K562 (cell line): ENCODE results near the gene MAPT. TPM values are rescaled to one million over a fixed set of nuclear protein-coding genes. Genes with fewer than 3 reads are reported as not detected.

Source experiments
- ATAC-seq: fragments of 200-7000 bp; cut with Tn5 transposase; 3 replicates; pipeline ENCODE4 v1.9.1; 2020; ENCODE audit warnings: moderate library complexity
- BruUV-seq: library from RNA; stranded (reverse); fragments of 400-500 nt; replicated peaks from 2 replicates; lab custom pipeline; 2021; lab: Mats Ljungman, UMichigan
- CTCF ChIA-PET: fragments of 300-600 bp; formaldehyde crosslinking; extraction: SDS; loops from one replicate; lab custom pipeline; 2021; ENCODE audit warnings: low intra/inter-chr PET ratio; lab: Yijun Ruan, JAX
- POLR2A ChIA-PET: fragments of 300-600, 350-650 bp; sonication (Branson Sonifier 250); formaldehyde crosslinking; extraction: SDS; loops from one replicate; lab custom pipeline; 2021; ENCODE audit warnings: antibody characterized with exemption, inconsistent platforms; lab: Yijun Ruan, JAX
- DNase-seq, 4 experiments: peaks; one replicate each; pipeline versions ENCODE4 v3.0.0 to v3.0.0-alpha.2; 2011 to 2018; ENCODE audit warnings: low spot score in 3 of 4, mixed read lengths in 3 of 4; ENCODE audit errors: extremely low read depth in 1 of 4
- FAIRE-seq: peaks from 2 replicates; lab custom pipeline; 2011; peaks lifted over from hg19 to GRCh38; lab: Jason Lieb, UNC
- H2AFZ ChIP-seq: 2 replicates; pipeline ENCODE4 v1.6.0; 2011; ENCODE audit warnings: low read depth, low read length, control low read depth, inconsistent platforms
- H3K27ac ChIP-seq: fragments of 200-600 bp; 3 replicates; pipeline ENCODE4 v1.8.0; 2011; ENCODE audit warnings: low read depth, mild to moderate bottlenecking, control low read depth, inconsistent platforms, low read length, moderate library complexity, mixed read lengths; ENCODE audit errors: extremely low read depth
- H3K27me3 ChIP-seq, 2 experiments: fragments of 300-600 bp in 1 of 2; 2 replicates in 1 of 2; 3 replicates in 1 of 2; pipeline versions ENCODE4 v1.6.0 to v1.8.0; 2011; ENCODE audit warnings: inconsistent platforms in 2 of 2, low read length in 2 of 2, mild to moderate bottlenecking in 1 of 2, mixed read lengths in 1 of 2, moderate library complexity in 1 of 2; ENCODE audit not compliant: control insufficient read depth in 2 of 2, insufficient read depth in 2 of 2
- H3K36me3 ChIP-seq: fragments of 300-600 bp; 3 replicates; pipeline ENCODE4 v1.8.0; 2011; ENCODE audit warnings: mild to moderate bottlenecking, low read length, inconsistent platforms; ENCODE audit not compliant: control insufficient read depth, insufficient read depth
- H3K4me1 ChIP-seq, 2 experiments: fragments of 200-600 bp in 1 of 2; replicated peaks in 1 of 2; 2 replicates in 1 of 2; 3 replicates in 1 of 2; pipeline versions ENCODE4 v1.5.1 to v1.8.0; 2011; ENCODE audit warnings: inconsistent platforms in 2 of 2, low read length in 2 of 2, mild to moderate bottlenecking in 1 of 2, mixed read lengths in 1 of 2, moderate library complexity in 1 of 2; ENCODE audit not compliant: control insufficient read depth in 2 of 2, insufficient read depth in 2 of 2
- H3K4me2 ChIP-seq: 2 replicates; pipeline ENCODE4 v1.6.1; 2011; ENCODE audit warnings: low read length, control low read depth, inconsistent platforms, mixed read lengths; ENCODE audit not compliant: insufficient read depth
- H3K4me3 ChIP-seq: fragments of 200-600 bp; sonication (generic), shearing (Covaris generic); 2 replicates; pipeline ENCODE4 v1.5.1; 2016; ENCODE audit warnings: control low read depth, inconsistent platforms
- H3K79me2 ChIP-seq: fragments of 200-600 bp; 3 replicates; pipeline ENCODE4 v1.8.0; 2011; ENCODE audit warnings: low read length, inconsistent platforms; ENCODE audit not compliant: control insufficient read depth, insufficient read depth
- H3K9ac ChIP-seq, 2 experiments: 2 replicates each; pipeline versions ENCODE4 v1.6.0 to v1.6.1; 2011; ENCODE audit warnings: low read depth in 2 of 2, low read length in 2 of 2, control low read depth in 1 of 2, inconsistent platforms in 1 of 2, mild to moderate bottlenecking in 1 of 2, mixed read lengths in 1 of 2; ENCODE audit not compliant: insufficient read depth in 1 of 2
- H3K9me1 ChIP-seq: one replicate; pipeline ENCODE4 v1.6.0; 2011; ENCODE audit warnings: inconsistent platforms, mild to moderate bottlenecking, low read length, moderate library complexity; ENCODE audit not compliant: control insufficient read depth, insufficient read depth
- H3K9me3 ChIP-seq: replicated peaks from 2 replicates; pipeline ENCODE4 v1.5.1; 2011; ENCODE audit warnings: low read depth, low read length, inconsistent platforms; ENCODE audit not compliant: control insufficient read depth, insufficient read depth
- H4K20me1 ChIP-seq: replicated peaks from 2 replicates; pipeline ENCODE4 v1.6.1; 2011; ENCODE audit warnings: low read length, inconsistent platforms, mixed read lengths; ENCODE audit not compliant: control insufficient read depth, insufficient read depth
- WGBS: fragments of 100-300 bp; shearing (Covaris generic); methylation state at CpG from one replicate; pipeline ENCODE4 v1.1.6; 2016; ENCODE audit warnings: low coverage, mixed read lengths; ENCODE audit not compliant: insufficient coverage; ENCODE audit errors: missing lambda C conversion rate; 5-methylcytosine and 5-hydroxymethylcytosine counted together
- in situ Hi-C: fragments of 300-500 bp; cut with MboI; formaldehyde crosslinking; loops from 4 replicates; pipeline ENCODE4 v1.15.0; 2018; ENCODE audit warnings: inconsistent platforms, mixed read lengths
- intact Hi-C: fragments of 100-400 bp; cut with micrococcal nuclease; formaldehyde crosslinking; loops from 2 replicates; pipeline ENCODE4 v1.14.2; 2022
- polyA plus RNA-seq, 8 experiments: library from polyadenylated mRNA; depleted of rRNA in 4 of 8; stranded (reverse) in 5 of 8; unstranded in 3 of 8; fragments of >200 nt; fragmentation: Nextera tagmentation in 2 of 8; fragmentation: Illumina TruSeq in 1 of 8; extraction: Ambion mirVana in 2 of 8; extraction: Trizol in 1 of 8; gene quantifications; 2 replicates each; pipeline versions ENCODE4 v1.2.1 to v1.2.3, GENCODE V29; 2011 to 2014; ENCODE audit warnings: inconsistent platforms in 1 of 8, missing spikeins in 1 of 8
- total RNA-seq, 7 experiments: library from RNA; depleted of rRNA in 6 of 7; stranded (reverse); fragments of >200 nt in 6 of 7; fragmentation: Illumina TruSeq in 2 of 7; extraction: Trizol in 2 of 7; gene quantifications; 2 replicates each; pipeline versions ENCODE4 v1.2.1 to v1.2.3, GENCODE V29; 2011 to 2021; ENCODE audit warnings: low replicate concordance in 1 of 7
- TF ChIP-seq, protein P1 (sequence below): fragments of 250-450 bp; sonication (Bioruptor Pico); IDR thresholded peaks from 2 replicates; pipeline ENCODE4 v1.5.1; 2021; ENCODE audit warnings: mild to moderate bottlenecking
- TF ChIP-seq, protein P2 (sequence below): sonication (generic); formaldehyde crosslinking; IDR thresholded peaks from 2 replicates; pipeline ENCODE4 v1.4.0; 2020; ENCODE audit warnings: mild to moderate bottlenecking, missing genetic modification reagents

Gene MAPT
- total and polyA plus RNA-seq, 9 of the 15 experiments (the other 6 are each of a cell fraction or from before 2014, with no cell fraction given) = 0.04 to 1.1 (median 0.36) TPM

DNA sequence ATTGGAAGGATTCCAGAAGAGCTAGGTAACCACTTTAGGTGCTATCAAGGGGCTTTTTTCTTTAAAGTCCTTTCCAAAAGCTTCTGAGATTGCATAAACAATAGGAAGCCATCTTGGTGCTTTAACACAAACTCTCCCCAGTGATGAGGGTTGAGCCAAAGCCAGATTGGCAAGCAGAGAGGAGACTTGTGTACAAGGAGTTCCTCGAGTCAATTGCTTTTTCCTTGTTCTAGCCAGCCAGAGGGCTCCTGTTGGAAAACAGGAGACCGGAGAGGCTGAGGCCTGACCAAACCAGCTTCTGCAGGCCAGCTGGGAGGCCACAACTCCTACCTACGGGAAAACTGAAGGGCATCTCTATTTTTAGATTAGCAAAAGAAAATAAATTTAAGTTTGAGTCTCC lies 46.5 kb downstream of the MAPT start:
- in situ Hi-C loops = no loop called here
- H3K27ac ChIP-seq = no peak overlapping the region
- peaks cover 52 to 62% of the 10 kb centered on the region in 2 experiments for H3K27me3 ChIP-seq
- ATAC-seq = no peak
- no peaks in the 10 kb centered on the region; a peak in 1 of 5 replicates for H3K4me1 ChIP-seq
- BruUV-seq = no TSS peak
- H3K4me2 ChIP-seq = no peak overlapping the region
- no peaks in the 10 kb centered on the region for H3K79me2 ChIP-seq
- FAIRE-seq = no peak
- H3K9ac ChIP-seq = no peak overlapping the region
- no peaks in the 10 kb centered on the region for H3K36me3 ChIP-seq
- CTCF ChIA-PET = no interaction called here
- POLR2A ChIA-PET = interaction anchor here (2.7 kb wide), 1 partner anchor 10 kb away, joined by 6 read pairs; no protein-coding TSS in a partner anchor
- DNase-seq = no peak
- no peaks in the 10 kb centered on the region for H3K9me3 ChIP-seq
- no peak overlapping the region for H3K4me3 ChIP-seq
- H4K20me1 ChIP-seq = no peaks in the 10 kb centered on the region; the same call in 1 of the 2 replicates
- intact Hi-C loops = loop anchor here (5.0 kb wide), 1 partner anchor 44 kb away; no protein-coding TSS in a partner anchor
- H3K9me1 ChIP-seq = no peaks in the 10 kb centered on the region
- TF ChIP-seq, protein P1, sequence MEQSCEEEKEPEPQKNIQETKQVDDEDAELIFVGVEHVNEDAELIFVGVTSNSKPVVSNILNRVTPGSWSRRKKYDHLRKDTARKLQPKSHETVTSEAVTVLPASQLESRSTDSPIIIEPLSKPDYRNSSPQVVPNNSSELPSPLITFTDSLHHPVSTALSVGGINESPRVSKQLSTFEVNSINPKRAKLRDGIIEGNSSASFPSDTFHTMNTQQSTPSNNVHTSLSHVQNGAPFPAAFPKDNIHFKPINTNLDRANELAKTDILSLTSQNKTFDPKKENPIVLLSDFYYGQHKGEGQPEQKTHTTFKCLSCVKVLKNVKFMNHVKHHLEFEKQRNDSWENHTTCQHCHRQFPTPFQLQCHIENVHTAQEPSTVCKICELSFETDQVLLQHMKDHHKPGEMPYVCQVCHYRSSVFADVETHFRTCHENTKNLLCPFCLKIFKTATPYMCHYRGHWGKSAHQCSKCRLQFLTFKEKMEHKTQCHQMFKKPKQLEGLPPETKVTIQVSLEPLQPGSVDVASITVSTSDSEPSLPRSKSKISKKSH (CRISPR knock-in tag) = no peak
- TF ChIP-seq, protein P2, sequence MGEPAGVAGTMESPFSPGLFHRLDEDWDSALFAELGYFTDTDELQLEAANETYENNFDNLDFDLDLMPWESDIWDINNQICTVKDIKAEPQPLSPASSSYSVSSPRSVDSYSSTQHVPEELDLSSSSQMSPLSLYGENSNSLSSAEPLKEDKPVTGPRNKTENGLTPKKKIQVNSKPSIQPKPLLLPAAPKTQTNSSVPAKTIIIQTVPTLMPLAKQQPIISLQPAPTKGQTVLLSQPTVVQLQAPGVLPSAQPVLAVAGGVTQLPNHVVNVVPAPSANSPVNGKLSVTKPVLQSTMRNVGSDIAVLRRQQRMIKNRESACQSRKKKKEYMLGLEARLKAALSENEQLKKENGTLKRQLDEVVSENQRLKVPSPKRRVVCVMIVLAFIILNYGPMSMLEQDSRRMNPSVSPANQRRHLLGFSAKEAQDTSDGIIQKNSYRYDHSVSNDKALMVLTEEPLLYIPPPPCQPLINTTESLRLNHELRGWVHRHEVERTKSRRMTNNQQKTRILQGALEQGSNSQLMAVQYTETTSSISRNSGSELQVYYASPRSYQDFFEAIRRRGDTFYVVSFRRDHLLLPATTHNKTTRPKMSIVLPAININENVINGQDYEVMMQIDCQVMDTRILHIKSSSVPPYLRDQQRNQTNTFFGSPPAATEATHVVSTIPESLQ (CRISPR knock-in tag) = no peak
- H2AFZ ChIP-seq = no peak overlapping the region
- 6% methylated on average over 3 of the region's 3 CpGs for WGBS
